Astrocyte (in vitro differentiated cells and primary cell): ENCODE results near the gene FRMD4A. TPM values are rescaled to one million over a fixed set of nuclear protein-coding genes. Genes with fewer than 3 reads are reported as not detected.

Source experiments
- DNase-seq: peaks from one replicate; pipeline ENCODE4 v3.0.0-alpha.2; 2010; ENCODE audit warnings: low read depth
- FAIRE-seq: peaks from 2 replicates; lab custom pipeline; 2011; peaks lifted over from hg19 to GRCh38; lab: Jason Lieb, UNC
- H2AFZ ChIP-seq: 2 replicates; pipeline ENCODE4 v1.6.0; 2012; ENCODE audit warnings: low read depth, low read length, inconsistent platforms
- H3K27ac ChIP-seq: 2 replicates; pipeline ENCODE4 v1.5.1; 2011; ENCODE audit warnings: low read depth, low read length, inconsistent platforms
- H3K27me3 ChIP-seq: 2 replicates; pipeline ENCODE4 v1.6.0; 2011; ENCODE audit warnings: low read length, inconsistent platforms; ENCODE audit not compliant: insufficient read depth
- H3K36me3 ChIP-seq: 2 replicates; pipeline ENCODE4 v1.5.1; 2011; ENCODE audit warnings: low read length, inconsistent platforms; ENCODE audit not compliant: insufficient read depth
- H3K4me1 ChIP-seq: 2 replicates; pipeline ENCODE4 v1.5.1; 2011; ENCODE audit warnings: low read length, inconsistent platforms; ENCODE audit not compliant: insufficient read depth
- H3K4me2 ChIP-seq: 2 replicates; pipeline ENCODE4 v1.6.0; 2012; ENCODE audit warnings: low read length, inconsistent platforms
- H3K4me3 ChIP-seq: 2 replicates; pipeline ENCODE4 v1.5.1; 2011; ENCODE audit warnings: low read depth, mild to moderate bottlenecking, low read length, inconsistent platforms; ENCODE audit not compliant: insufficient read depth
- H3K79me2 ChIP-seq: 2 replicates; pipeline ENCODE4 v1.6.0; 2012; ENCODE audit warnings: mild to moderate bottlenecking, low read length, inconsistent platforms; ENCODE audit not compliant: insufficient read depth
- H3K9ac ChIP-seq: 2 replicates; pipeline ENCODE4 v1.6.0; 2012; ENCODE audit warnings: mild to moderate bottlenecking, low read length, inconsistent platforms
- H3K9me3 ChIP-seq: 2 replicates; pipeline ENCODE4 v1.5.1; 2012; ENCODE audit warnings: low read depth, mild to moderate bottlenecking, low read length, inconsistent platforms; ENCODE audit not compliant: insufficient read depth
- H4K20me1 ChIP-seq: 2 replicates; pipeline ENCODE4 v1.6.0; 2012; ENCODE audit warnings: low read length, inconsistent platforms; ENCODE audit not compliant: insufficient read depth
- H3K27ac Mint-ChIP-seq: one replicate; pipeline ENCODE4 v1.8.0; 2021; ENCODE audit warnings: mild to moderate bottlenecking, mixed read lengths; ENCODE audit not compliant: unreplicated experiment
- H3K27me3 Mint-ChIP-seq: one replicate; pipeline ENCODE4 v1.8.0; 2021; ENCODE audit warnings: low read depth, mixed read lengths; ENCODE audit not compliant: unreplicated experiment
- H3K36me3 Mint-ChIP-seq: one replicate; pipeline ENCODE4 v1.8.0; 2021; ENCODE audit warnings: low read depth, mixed read lengths; ENCODE audit not compliant: unreplicated experiment
- H3K4me1 Mint-ChIP-seq: one replicate; pipeline ENCODE4 v1.8.0; 2021; ENCODE audit warnings: low read depth, mixed read lengths; ENCODE audit not compliant: unreplicated experiment
- H3K4me3 Mint-ChIP-seq: one replicate; pipeline ENCODE4 v1.8.0; 2021; ENCODE audit warnings: mild to moderate bottlenecking, moderate library complexity, mixed read lengths; ENCODE audit not compliant: unreplicated experiment
- H3K9me3 Mint-ChIP-seq: one replicate; pipeline ENCODE4 v1.8.0; 2021; ENCODE audit warnings: mild to moderate bottlenecking, mixed read lengths; ENCODE audit not compliant: unreplicated experiment
- CTCF ChIP-seq: IDR thresholded peaks from 2 replicates; pipeline ENCODE4 v1.5.1; 2011; ENCODE audit warnings: low read depth, mild to moderate bottlenecking, inconsistent platforms, low read length, moderate library complexity; ENCODE audit not compliant: insufficient read depth
- EZH2 ChIP-seq: IDR thresholded peaks from 2 replicates; pipeline ENCODE4 v1.6.1; 2012; ENCODE audit warnings: mild to moderate bottlenecking, low read length, inconsistent platforms; ENCODE audit not compliant: insufficient read depth
- total RNA-seq: library from RNA; stranded (reverse); gene quantifications from 2 replicates; pipeline ENCODE4 v1.2.1, GENCODE V29; 2021

Gene FRMD4A
- total RNA-seq, 1 donor from 2014 or later: 82.5 TPM

- H3K27ac Mint-ChIP-seq: peak overlapping the region; percentile 59
- peak; percentile 67 for DNase-seq
- H3K27ac ChIP-seq: peak overlapping the region; percentile 71
- peak overlapping the region; percentile 50 for H3K4me3 Mint-ChIP-seq
- peaks cover 14% of the 10 kb centered on the region for H3K4me1 Mint-ChIP-seq
- H3K36me3 ChIP-seq: peaks cover 10% of the 10 kb centered on the region
- H3K4me1 ChIP-seq: peaks cover 25% of the 10 kb centered on the region
- peaks cover 76% of the 10 kb centered on the region for H3K79me2 ChIP-seq
- peaks cover 21% of the 10 kb centered on the region for H3K36me3 Mint-ChIP-seq
- peak overlapping the region; percentile 32 for H3K9ac ChIP-seq
- no peak overlapping the region for H3K4me3 ChIP-seq
- H3K9me3 Mint-ChIP-seq: no peaks in the 10 kb centered on the region
- H3K9me3 ChIP-seq: no peaks in the 10 kb centered on the region
- no peak overlapping the region for H2AFZ ChIP-seq
- H3K4me2 ChIP-seq: peak overlapping the region; percentile 38
- no peaks in the 10 kb centered on the region for H3K27me3 Mint-ChIP-seq
- FAIRE-seq: no peak
- TF ChIP-seq EZH2: no peak
- no peak for TF ChIP-seq CTCF
- no peaks in the 10 kb centered on the region for H3K27me3 ChIP-seq
- peaks cover 5% of the 10 kb centered on the region for H4K20me1 ChIP-seq
Measured at GRCh38 chr10:13853854-13854253, 476.9 kb downstream of the FRMD4A start.

GRCh38 chr10:13852872-13853271 is 477.9 kb downstream of the FRMD4A start:
- Histone ChIP-seq H3K4me2 (no peak overlapping the region), H3K9ac (no peak overlapping the region), H3K79me2 (peaks cover 77% of the 10 kb centered on the region), H3K27ac (peak overlapping the region; percentile 71), H4K20me1 (peaks cover 5% of the 10 kb centered on the region), H3K27me3 (no peaks in the 10 kb centered on the region), H3K4me3 (no peak overlapping the region), H2AFZ (no peak overlapping the region), H3K36me3 (peaks cover 9% of the 10 kb centered on the region), H3K4me1 (peaks cover 25% of the 10 kb centered on the region), H3K9me3 (no peaks in the 10 kb centered on the region)
- Mint-ChIP-seq H3K4me1 (peaks cover 10% of the 10 kb centered on the region), H3K27ac (no peak overlapping the region), H3K36me3 (peaks cover 14% of the 10 kb centered on the region), H3K9me3 (no peaks in the 10 kb centered on the region), H3K27me3 (no peaks in the 10 kb centered on the region), H3K4me3 (no peak overlapping the region)
- DNase-seq (no peak), FAIRE-seq (no peak)
- TF ChIP-seq EZH2 (no peak), CTCF (no peak)

- Histone ChIP-seq H2AFZ (no peak overlapping the region), H3K27ac (no peak overlapping the region), H4K20me1 (peaks cover 5% of the 10 kb centered on the region), H3K9me3 (no peaks in the 10 kb centered on the region), H3K4me3 (no peak overlapping the region), H3K27me3 (no peaks in the 10 kb centered on the region), H3K9ac (no peak overlapping the region), H3K36me3 (peaks cover 7% of the 10 kb centered on the region), H3K79me2 (peaks cover 77% of the 10 kb centered on the region), H3K4me1 (peaks cover 25% of the 10 kb centered on the region), H3K4me2 (no peak overlapping the region)
- FAIRE-seq (no peak), DNase-seq (no peak)
- Mint-ChIP-seq H3K36me3 (peaks cover 8% of the 10 kb centered on the region), H3K4me1 (peaks cover 12% of the 10 kb centered on the region), H3K4me3 (no peak overlapping the region), H3K9me3 (no peaks in the 10 kb centered on the region), H3K27ac (no peak overlapping the region), H3K27me3 (no peaks in the 10 kb centered on the region)
- TF ChIP-seq CTCF (no peak), EZH2 (no peak)
Measured at GRCh38 chr10:13851906-13852305, 478.8 kb downstream of the FRMD4A start.
